SK-N-SH (cell line): Measurements from ENCODE around the gene SUPT3H. TPM values are rescaled to one million over a fixed set of nuclear protein-coding genes. Genes with fewer than 3 reads are reported as not detected.

Source experiments
- CTCF ChIA-PET: fragments of 300-600, 350-600 bp; formaldehyde crosslinking; extraction: SDS; loops from one replicate; lab custom pipeline; 2021; lab: Yijun Ruan, JAX
- POLR2A ChIA-PET: fragments of 350-600 bp; sonication (Branson Sonifier 250); formaldehyde crosslinking; extraction: SDS; loops from one replicate; lab custom pipeline; 2020; ENCODE audit warnings: antibody characterized with exemption, inconsistent platforms; lab: Yijun Ruan, JAX
- DNase-seq: peaks from one replicate; pipeline ENCODE4 v3.0.0; 2012
- H2AFZ ChIP-seq: fragments of 200-600 bp; sonication (generic); 2 replicates; pipeline ENCODE4 v1.8.1; 2016; ENCODE audit warnings: antibody characterized with exemption, mild to moderate bottlenecking, low read depth
- H3F3A ChIP-seq: fragments of 200-600 bp; sonication (generic); replicated peaks from 2 replicates; pipeline ENCODE3; 2016; ENCODE audit warnings: antibody characterized with exemption, mild to moderate bottlenecking; ENCODE audit not compliant: insufficient read depth
- H3K27ac ChIP-seq, 2 experiments: fragments of 200-500 bp in 1 of 2; fragments of 200-600 bp in 1 of 2; sonication (Bioruptor generic) in 1 of 2; sonication (generic), shearing (Covaris generic) in 1 of 2; 2 replicates each; pipeline versions ENCODE4 v1.5.1 to v1.6.1; 2014 to 2016; ENCODE audit warnings: low read depth in 2 of 2, inconsistent platforms in 1 of 2, low read length in 1 of 2, mild to moderate bottlenecking in 1 of 2, mixed read lengths in 1 of 2
- H3K27me3 ChIP-seq: fragments of 200-600 bp; sonication (generic), shearing (Covaris generic); 2 replicates; pipeline ENCODE4 v1.6.1; 2016; ENCODE audit warnings: mixed run types; ENCODE audit not compliant: insufficient read depth
- H3K36me3 ChIP-seq, 2 experiments: fragments of 200-500 bp in 1 of 2; fragments of 200-600 bp in 1 of 2; sonication (Bioruptor generic) in 1 of 2; sonication (generic) in 1 of 2; replicated peaks in 1 of 2; 2 replicates each; pipeline versions ENCODE3 to v1.5.1; 2014 to 2016; ENCODE audit warnings: low read length in 1 of 2, mild to moderate bottlenecking in 1 of 2; ENCODE audit not compliant: insufficient read depth in 2 of 2, control insufficient read depth in 1 of 2
- H3K4me1 ChIP-seq, 2 experiments: fragments of 200-500 bp in 1 of 2; fragments of 200-600 bp in 1 of 2; sonication (Bioruptor generic) in 1 of 2; sonication (generic), shearing (Covaris generic) in 1 of 2; 2 replicates each; pipeline versions ENCODE4 v1.5.1 to v1.6.1; 2014 to 2016; ENCODE audit warnings: low read depth in 1 of 2, low read length in 1 of 2, mixed run types in 1 of 2; ENCODE audit not compliant: insufficient read depth in 2 of 2, control insufficient read depth in 1 of 2
- H3K4me2 ChIP-seq: fragments of 200-600 bp; sonication (generic), shearing (Covaris generic); 2 replicates; pipeline ENCODE4 v1.6.1; 2017; ENCODE audit warnings: mixed run types
- H3K4me3 ChIP-seq, 2 experiments: fragments of 200-500 bp in 1 of 2; fragments of 200-600 bp in 1 of 2; sonication (Bioruptor generic) in 1 of 2; sonication (generic), shearing (Covaris generic) in 1 of 2; 2 replicates each; pipeline versions ENCODE4 v1.5.1 to v1.8.1; 2014 to 2016; ENCODE audit warnings: low read depth in 2 of 2, inconsistent platforms in 1 of 2, low read length in 1 of 2, mild to moderate bottlenecking in 1 of 2, mixed read lengths in 1 of 2, moderate library complexity in 1 of 2
- H3K79me2 ChIP-seq: fragments of 200-600 bp; sonication (generic); 2 replicates; pipeline ENCODE4 v1.8.1; 2017; ENCODE audit warnings: mild to moderate bottlenecking; ENCODE audit not compliant: insufficient read depth
- H3K9ac ChIP-seq: fragments of 200-600 bp; sonication (generic); 2 replicates; pipeline ENCODE4 v1.6.1; 2017; ENCODE audit warnings: mixed run types
- H3K9me2 ChIP-seq: fragments of 200-600 bp; sonication (generic); 2 replicates; pipeline ENCODE4 v1.6.1; 2017; ENCODE audit warnings: mixed run types
- H3K9me3 ChIP-seq: fragments of 200-600 bp; sonication (generic); 2 replicates; pipeline ENCODE4 v1.6.1; 2017; ENCODE audit warnings: mixed run types, mild to moderate bottlenecking, moderate library complexity
- H4K20me1 ChIP-seq: fragments of 200-600 bp; sonication (generic); 2 replicates; pipeline ENCODE4 v1.6.1; 2017; ENCODE audit warnings: mild to moderate bottlenecking, mixed run types; ENCODE audit not compliant: insufficient read depth
- EP300 ChIP-seq, 2 experiments: IDR thresholded peaks; 2 replicates each; pipeline versions ENCODE4 v1.4.0 to v1.6.1; 2012; ENCODE audit warnings: borderline replicate concordance in 1 of 2, low read depth in 1 of 2, low read length in 1 of 2
- EZH2phosphoT487 ChIP-seq: fragments of 200-600 bp; sonication (generic); IDR thresholded peaks from 2 replicates; pipeline ENCODE4 v1.6.1; 2017; ENCODE audit warnings: low read depth, mixed run types, mild to moderate bottlenecking, antibody characterized with exemption, moderate library complexity, borderline replicate concordance
- FOSL2 ChIP-seq: IDR thresholded peaks from 2 replicates; pipeline ENCODE4 v1.4.0; 2012; ENCODE audit warnings: low read depth, mild to moderate bottlenecking, moderate library complexity, borderline replicate concordance
- FOXJ3 ChIP-seq: sonication (generic); formaldehyde crosslinking; IDR thresholded peaks from 2 replicates; pipeline ENCODE4 v1.5.1; 2020; ENCODE audit warnings: mild to moderate bottlenecking, missing genetic modification reagents
- GABPA ChIP-seq: IDR thresholded peaks from 2 replicates; pipeline ENCODE4 v1.4.0; 2012; ENCODE audit warnings: low read depth, mild to moderate bottlenecking
- GATA2 ChIP-seq: sonication (generic); formaldehyde crosslinking; IDR thresholded peaks from 2 replicates; pipeline ENCODE4 v1.5.0; 2020; ENCODE audit warnings: mild to moderate bottlenecking, missing genetic modification reagents
- JUND ChIP-seq: IDR thresholded peaks from 2 replicates; pipeline ENCODE4 v1.4.0; 2012
- MXI1 ChIP-seq: IDR thresholded peaks from 2 replicates; pipeline ENCODE4 v1.6.1; 2012; ENCODE audit warnings: mild to moderate bottlenecking, low read depth, low read length, improper control_type of control experiment
- NFIC ChIP-seq: IDR thresholded peaks from 2 replicates; pipeline ENCODE4 v1.4.0; 2012; ENCODE audit warnings: borderline replicate concordance
- POLR2AphosphoS5 ChIP-seq: IDR thresholded peaks from 2 replicates; pipeline ENCODE4 v1.6.1; 2012; ENCODE audit warnings: low read depth, low read length
- RCOR1 ChIP-seq: fragments of 150-350 bp; IDR thresholded peaks from 2 replicates; pipeline ENCODE4 v1.6.1; 2017; ENCODE audit warnings: antibody characterized with exemption, low read length
- RFX5 ChIP-seq: IDR thresholded peaks from 2 replicates; pipeline ENCODE4 v1.6.1; 2012; ENCODE audit warnings: mild to moderate bottlenecking, improper control_type of control experiment, low read length
- RXRA ChIP-seq: IDR thresholded peaks from 2 replicates; pipeline ENCODE4 v1.4.0; 2012; ENCODE audit warnings: low read depth, mild to moderate bottlenecking, borderline replicate concordance
- TAF1 ChIP-seq: IDR thresholded peaks from 2 replicates; pipeline ENCODE4 v1.6.1; 2012; ENCODE audit warnings: low read depth, mild to moderate bottlenecking, low read length, moderate library complexity, borderline replicate concordance
- TCF12 ChIP-seq: IDR thresholded peaks from 2 replicates; pipeline ENCODE4 v1.4.0; 2012
- WGBS: methylation state at CpG from one replicate; pipeline ENCODE4 v1.1.6; 2017; ENCODE audit warnings: low lambda C conversion rate; 5-methylcytosine and 5-hydroxymethylcytosine counted together
- polyA plus RNA-seq, 3 experiments: library from polyadenylated mRNA; depleted of rRNA; stranded (reverse); fragments of >200 nt; gene quantifications; 2 replicates each; pipeline ENCODE4 v1.2.3, GENCODE V29; 2012
- TF ChIP-seq, protein P1 (sequence below): fragments of 150-350 bp; IDR thresholded peaks from 2 replicates; pipeline ENCODE4 v1.6.1; 2017; ENCODE audit warnings: antibody characterized with exemption, low read length, low read depth, borderline replicate concordance
- TF ChIP-seq, protein P2 (sequence below): fragments of 200-600 bp; sonication (generic); IDR thresholded peaks from 2 replicates; pipeline ENCODE4 v1.6.1; 2017; ENCODE audit warnings: antibody characterized with exemption, mild to moderate bottlenecking, moderate library complexity
- TF ChIP-seq, protein P3 (sequence below): IDR thresholded peaks from 2 replicates; pipeline ENCODE4 v1.4.0; 2012; ENCODE audit warnings: low read depth

Gene SUPT3H
- polyA plus RNA-seq, 1 of the 3 experiments (the other 2 are of a cell fraction), result 10.9 TPM

DNA sequence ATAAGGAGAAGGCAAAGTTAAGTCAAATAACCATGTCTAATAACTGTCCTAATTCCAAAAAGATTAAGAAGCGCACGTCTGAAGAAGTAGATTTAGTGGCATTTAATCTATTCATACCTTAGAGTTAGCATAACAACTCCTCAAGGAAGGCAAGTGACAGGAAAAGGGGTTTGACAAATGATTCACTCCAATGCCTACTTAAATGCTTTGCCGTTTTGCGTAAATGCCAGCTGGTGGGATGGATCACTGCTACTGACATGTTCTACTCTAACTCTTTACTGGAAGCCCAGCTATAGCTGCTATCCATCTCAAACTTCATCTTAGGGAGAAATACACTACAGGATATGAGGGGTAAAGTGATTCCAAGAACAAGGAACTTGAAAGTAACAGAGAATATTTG, 396.9 kb downstream of the SUPT3H start:
- H3K4me1 ChIP-seq, result no peaks in the 10 kb centered on the region
- H2AFZ ChIP-seq, result no peak overlapping the region
- no peak for DNase-seq
- no peak overlapping the region for H3K27ac ChIP-seq
- H3K9me3 ChIP-seq, result no peaks in the 10 kb centered on the region
- H3K9ac ChIP-seq, result no peak overlapping the region
- POLR2A ChIA-PET, result no interaction called here
- H3K36me3 ChIP-seq, result no peaks in the 10 kb centered on the region
- no peak overlapping the region for H3K4me3 ChIP-seq
- H3K79me2 ChIP-seq, result no peaks in the 10 kb centered on the region
- H3K4me2 ChIP-seq, result no peak overlapping the region
- no peaks in the 10 kb centered on the region for H4K20me1 ChIP-seq
- no peak for TF ChIP-seq EP300 (IDR thresholded peaks at IDR 0.05; ENCODE audit: borderline replicate concordance in 1 of 2, low read depth in 1 of 2, low read length in 1 of 2)
- no peak for TF ChIP-seq POLR2AphosphoS5
- TF ChIP-seq GABPA, result no peak
- no peak for TF ChIP-seq EZH2phosphoT487
- TF ChIP-seq TCF12, result no peak
- TF ChIP-seq, protein P1, sequence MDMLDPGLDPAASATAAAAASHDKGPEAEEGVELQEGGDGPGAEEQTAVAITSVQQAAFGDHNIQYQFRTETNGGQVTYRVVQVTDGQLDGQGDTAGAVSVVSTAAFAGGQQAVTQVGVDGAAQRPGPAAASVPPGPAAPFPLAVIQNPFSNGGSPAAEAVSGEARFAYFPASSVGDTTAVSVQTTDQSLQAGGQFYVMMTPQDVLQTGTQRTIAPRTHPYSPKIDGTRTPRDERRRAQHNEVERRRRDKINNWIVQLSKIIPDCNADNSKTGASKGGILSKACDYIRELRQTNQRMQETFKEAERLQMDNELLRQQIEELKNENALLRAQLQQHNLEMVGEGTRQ, result no peak
- no peak for TF ChIP-seq JUND
- TF ChIP-seq TAF1, result no peak
- no peaks in the 10 kb centered on the region for H3F3A ChIP-seq
- WGBS, result 89% methylated on average over 4 of the region's 4 CpGs
- CTCF ChIA-PET, result no interaction called here
- H3K9me2 ChIP-seq, result no peaks in the 10 kb centered on the region
- H3K27me3 ChIP-seq, result no peaks in the 10 kb centered on the region

DNA sequence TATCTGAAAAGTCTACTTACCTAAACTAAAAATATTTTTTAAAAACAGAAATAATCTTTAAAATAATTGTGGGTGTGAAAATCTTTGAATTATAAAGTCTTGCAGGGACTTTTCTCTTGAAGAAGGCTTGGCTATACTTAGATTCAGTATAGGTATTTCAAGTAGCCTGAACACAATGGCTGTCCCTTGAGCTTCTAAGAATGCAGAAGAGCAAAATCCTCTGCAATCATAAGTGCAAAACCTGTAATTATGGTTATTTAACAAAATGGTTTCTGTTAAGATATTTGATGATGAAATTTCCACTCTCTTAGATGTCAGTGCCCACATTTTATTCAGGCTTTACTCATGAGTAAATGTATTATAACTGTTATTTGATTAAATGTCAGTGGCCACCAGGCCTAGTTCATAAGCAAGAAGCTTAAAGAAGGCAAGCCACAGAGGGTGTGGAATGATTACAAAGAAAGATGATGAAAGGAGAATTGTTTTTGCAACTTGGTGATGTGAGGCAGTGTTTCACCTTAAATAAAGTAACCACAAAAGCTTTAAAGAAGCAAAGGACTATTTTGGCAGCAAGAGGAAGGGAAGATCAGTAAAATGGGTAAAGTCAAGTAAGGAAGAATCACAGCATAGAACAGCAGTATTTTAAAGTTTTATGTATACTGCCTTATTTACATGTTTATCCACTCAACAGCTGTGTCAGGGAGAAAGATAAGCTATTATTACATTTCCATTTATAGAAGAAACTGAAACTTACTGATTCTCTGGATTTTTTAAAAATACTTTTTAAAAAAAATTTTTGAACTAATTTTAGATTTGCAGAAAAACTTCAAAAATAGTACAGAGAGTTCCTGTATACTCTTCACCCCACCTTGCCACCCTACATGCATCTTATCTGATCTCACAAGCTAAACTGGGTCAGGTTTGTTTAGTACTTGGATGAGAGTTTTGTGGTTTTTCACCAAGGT, 400.8 kb downstream of the SUPT3H start:
- Histone ChIP-seq H3F3A (no peaks in the 10 kb centered on the region), H3K9me2 (no peaks in the 10 kb centered on the region), H4K20me1 (no peaks in the 10 kb centered on the region), H2AFZ (no peak overlapping the region), H3K27me3 (no peaks in the 10 kb centered on the region), H3K9ac (no peak overlapping the region), H3K79me2 (no peaks in the 10 kb centered on the region), H3K27ac (no peak overlapping the region), H3K4me2 (no peak overlapping the region), H3K4me1 (no peaks in the 10 kb centered on the region), H3K4me3 (no peak overlapping the region), H3K9me3 (no peaks in the 10 kb centered on the region; the same call in 1 of the 2 replicates), H3K36me3 (no peaks in the 10 kb centered on the region)
- TF ChIP-seq NFIC, result no peak
- TF ChIP-seq, protein P2, sequence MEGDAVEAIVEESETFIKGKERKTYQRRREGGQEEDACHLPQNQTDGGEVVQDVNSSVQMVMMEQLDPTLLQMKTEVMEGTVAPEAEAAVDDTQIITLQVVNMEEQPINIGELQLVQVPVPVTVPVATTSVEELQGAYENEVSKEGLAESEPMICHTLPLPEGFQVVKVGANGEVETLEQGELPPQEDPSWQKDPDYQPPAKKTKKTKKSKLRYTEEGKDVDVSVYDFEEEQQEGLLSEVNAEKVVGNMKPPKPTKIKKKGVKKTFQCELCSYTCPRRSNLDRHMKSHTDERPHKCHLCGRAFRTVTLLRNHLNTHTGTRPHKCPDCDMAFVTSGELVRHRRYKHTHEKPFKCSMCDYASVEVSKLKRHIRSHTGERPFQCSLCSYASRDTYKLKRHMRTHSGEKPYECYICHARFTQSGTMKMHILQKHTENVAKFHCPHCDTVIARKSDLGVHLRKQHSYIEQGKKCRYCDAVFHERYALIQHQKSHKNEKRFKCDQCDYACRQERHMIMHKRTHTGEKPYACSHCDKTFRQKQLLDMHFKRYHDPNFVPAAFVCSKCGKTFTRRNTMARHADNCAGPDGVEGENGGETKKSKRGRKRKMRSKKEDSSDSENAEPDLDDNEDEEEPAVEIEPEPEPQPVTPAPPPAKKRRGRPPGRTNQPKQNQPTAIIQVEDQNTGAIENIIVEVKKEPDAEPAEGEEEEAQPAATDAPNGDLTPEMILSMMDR, result no peak
- TF ChIP-seq FOXJ3 (CRISPR knock-in tag), result no peak
- no peak for TF ChIP-seq GATA2
- TF ChIP-seq FOSL2, result no peak
- no peak for TF ChIP-seq MXI1
- TF ChIP-seq RCOR1, result no peak
- TF ChIP-seq RXRA, result no peak
- TF ChIP-seq RFX5, result no peak
- TF ChIP-seq POLR2AphosphoS5, result no peak
- TF ChIP-seq, protein P3, sequence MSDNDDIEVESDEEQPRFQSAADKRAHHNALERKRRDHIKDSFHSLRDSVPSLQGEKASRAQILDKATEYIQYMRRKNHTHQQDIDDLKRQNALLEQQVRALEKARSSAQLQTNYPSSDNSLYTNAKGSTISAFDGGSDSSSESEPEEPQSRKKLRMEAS, result no peak
- DNase-seq, result no peak
- CTCF ChIA-PET, result interaction anchor here (0.8 kb wide), 1 partner anchor 44 kb away, joined by 3 read pairs; no protein-coding TSS in a partner anchor
- POLR2A ChIA-PET, result no interaction called here
